OCI-LY1 (cell line): ENCODE results near the gene SHE.

Experiments
- H2AFZ ChIP-seq: fragments of 200-600 bp; sonication (generic), shearing (Covaris generic); 2 replicates; pipeline ENCODE4 v1.6.0; 2014; ENCODE audit warnings: antibody characterized with exemption, mild to moderate bottlenecking, low read length
- H3F3A ChIP-seq: fragments of 200-600 bp; sonication (generic), shearing (Covaris generic); 2 replicates; pipeline ENCODE4 v1.6.0; 2014; ENCODE audit warnings: mild to moderate bottlenecking, antibody characterized with exemption, low read length, moderate library complexity; ENCODE audit not compliant: insufficient read depth
- H3K27ac ChIP-seq: fragments of 200-600 bp; sonication (generic); 2 replicates; pipeline ENCODE4 v1.5.1; 2014; ENCODE audit warnings: low read length, mixed run types, mild to moderate bottlenecking, low read depth; ENCODE audit not compliant: poor library complexity, severe bottlenecking
- H3K27me3 ChIP-seq: fragments of 200-600 bp; sonication (generic); 2 replicates; pipeline ENCODE4 v1.6.0; 2014; ENCODE audit warnings: antibody characterized with exemption, mild to moderate bottlenecking, low read length, moderate library complexity; ENCODE audit not compliant: insufficient read depth
- H3K36me3 ChIP-seq: fragments of 200-600 bp; sonication (generic); 2 replicates; pipeline ENCODE4 v1.6.1; 2014; ENCODE audit warnings: mild to moderate bottlenecking, antibody characterized with exemption, low read length, moderate library complexity, mixed read lengths; ENCODE audit not compliant: insufficient read depth
- H3K4me1 ChIP-seq: fragments of 200-600 bp; sonication (generic); 2 replicates; pipeline ENCODE4 v1.5.1; 2014; ENCODE audit warnings: mild to moderate bottlenecking, low read length, moderate library complexity; ENCODE audit not compliant: insufficient read depth, severe bottlenecking
- H3K4me2 ChIP-seq: fragments of 200-600 bp; sonication (generic), shearing (Covaris generic); 2 replicates; pipeline ENCODE4 v1.6.1; 2014; ENCODE audit warnings: low read length
- H3K4me3 ChIP-seq: fragments of 200-600 bp; sonication (generic); 2 replicates; pipeline ENCODE4 v1.5.1; 2014; ENCODE audit warnings: low read length, low read depth, mild to moderate bottlenecking, mixed read lengths; ENCODE audit not compliant: poor library complexity, severe bottlenecking
- H3K79me2 ChIP-seq: fragments of 200-600 bp; shearing (Covaris generic); 2 replicates; pipeline ENCODE4 v1.6.1; 2016; ENCODE audit warnings: mixed run types, low read length, mixed read lengths; ENCODE audit not compliant: insufficient read depth
- H3K9ac ChIP-seq: fragments of 200-600 bp; sonication (generic), shearing (Covaris generic); 2 replicates; pipeline ENCODE4 v1.6.1; 2014; ENCODE audit warnings: mild to moderate bottlenecking, low read length, mixed read lengths
- H3K9me2 ChIP-seq: fragments of 200-600 bp; sonication (generic), shearing (Covaris generic); 2 replicates; pipeline ENCODE4 v1.6.1; 2014; ENCODE audit warnings: low read depth, mild to moderate bottlenecking, low read length, mixed read lengths
- H3K9me3 ChIP-seq: fragments of 200-600 bp; shearing (Covaris generic); 2 replicates; pipeline ENCODE4 v1.6.1; 2014; ENCODE audit warnings: low read length, mixed read lengths
- H4K20me1 ChIP-seq: fragments of 200-600 bp; sonication (generic), shearing (Covaris generic); 2 replicates; pipeline ENCODE4 v1.6.0; 2016; ENCODE audit warnings: mild to moderate bottlenecking, low read length; ENCODE audit not compliant: insufficient read depth
- CTCF ChIP-seq: fragments of 200-600 bp; sonication (generic), shearing (Covaris generic); IDR thresholded peaks from 2 replicates; pipeline ENCODE4 v1.5.1; 2017; ENCODE audit warnings: mild to moderate bottlenecking, antibody characterized with exemption, low read length, moderate library complexity, mixed read lengths
- EZH2 ChIP-seq: fragments of 200-600 bp; sonication (generic), shearing (Covaris generic); IDR thresholded peaks from 2 replicates; pipeline ENCODE4 v1.8.0; 2017; ENCODE audit warnings: borderline replicate concordance, mixed run types, mild to moderate bottlenecking, antibody characterized with exemption, low read length, moderate library complexity, mixed read lengths

The SHE gene

GRCh38 chr1:154550070-154550469 is 47.9 kb upstream of the SHE start:
- H3K9ac ChIP-seq, result no peak overlapping the region
- H3K36me3 ChIP-seq, result peaks cover 67% of the 10 kb centered on the region
- H3K4me3 ChIP-seq, result no peak overlapping the region
- TF ChIP-seq EZH2 (no peak), CTCF (no peak)
- no peaks in the 10 kb centered on the region for H3K27me3 ChIP-seq
- H3K4me2 ChIP-seq, result no peak overlapping the region
- H4K20me1 ChIP-seq, result no peaks in the 10 kb centered on the region
- H3K79me2 ChIP-seq, result no peaks in the 10 kb centered on the region
- H3K27ac ChIP-seq, result no peak overlapping the region
- H3K9me2 ChIP-seq, result no peaks in the 10 kb centered on the region
- H2AFZ ChIP-seq, result no peak overlapping the region
- no peaks in the 10 kb centered on the region for H3F3A ChIP-seq
- H3K9me3 ChIP-seq, result no peaks in the 10 kb centered on the region
- H3K4me1 ChIP-seq, result no peaks in the 10 kb centered on the region

GRCh38 chr1:154549202-154549770 is 47.1 kb upstream of the SHE start:
- Histone ChIP-seq H3K79me2 (no peaks in the 10 kb centered on the region), H3K9ac (no peak overlapping the region), H3K27ac (no peak overlapping the region), H2AFZ (no peak overlapping the region), H3K9me3 (no peaks in the 10 kb centered on the region), H3K4me1 (no peaks in the 10 kb centered on the region), H3K9me2 (no peaks in the 10 kb centered on the region), H3K36me3 (peaks cover 59% of the 10 kb centered on the region), H3K4me3 (no peak overlapping the region), H3K4me2 (no peak overlapping the region), H3F3A (no peaks in the 10 kb centered on the region), H4K20me1 (no peaks in the 10 kb centered on the region), H3K27me3 (no peaks in the 10 kb centered on the region)
- TF ChIP-seq EZH2, result no peak
- TF ChIP-seq CTCF, result no peak

- H2AFZ ChIP-seq, result no peak overlapping the region
Observed at GRCh38 chr1:154548028-154548427, 45.8 kb upstream of the SHE start.

More at GRCh38 chr1:154548028-154548427, 45.8 kb upstream of the SHE start:
- H3K36me3 ChIP-seq, result peaks cover 46% of the 10 kb centered on the region
- H3K9ac ChIP-seq, result no peak overlapping the region
- no peaks in the 10 kb centered on the region for H3K9me2 ChIP-seq
- H3K79me2 ChIP-seq, result no peaks in the 10 kb centered on the region
- no peaks in the 10 kb centered on the region for H3K9me3 ChIP-seq
- TF ChIP-seq CTCF, result no peak
- TF ChIP-seq EZH2, result no peak
- no peak overlapping the region for H3K4me3 ChIP-seq
- H3F3A ChIP-seq, result no peaks in the 10 kb centered on the region
- H4K20me1 ChIP-seq, result no peaks in the 10 kb centered on the region
- H3K27ac ChIP-seq, result no peak overlapping the region
- no peaks in the 10 kb centered on the region for H3K27me3 ChIP-seq
- H3K4me2 ChIP-seq, result no peak overlapping the region
- H3K4me1 ChIP-seq, result no peaks in the 10 kb centered on the region
